WTC11 (cell line): Measurements from ENCODE around the gene CCDC80. TPM values are rescaled to one million over a fixed set of nuclear protein-coding genes. Genes with fewer than 3 reads are reported as not detected.
"Not testable (repeated sequence)": the region's sequence is repeated elsewhere in the genome, so short reads cannot be mapped to it uniquely, and the experiment has no call there.

Source experiments
- ATAC-seq: fragments of 200-7000 bp; cut with Tn5 transposase; 2 replicates; pipeline ENCODE4 v1.10.0; 2021; ENCODE audit warnings: mild to moderate bottlenecking, moderate library complexity
- CTCF ChIA-PET: fragments of 300-600 bp; sonication (Branson Sonifier 250); formaldehyde crosslinking; loops from one replicate; lab custom pipeline; 2021; ENCODE audit warnings: antibody characterized with exemption; lab: Charles Lee
- POLR2A ChIA-PET: fragments of 350-600 bp; sonication (Branson Sonifier 250); formaldehyde crosslinking; loops from one replicate; lab custom pipeline; 2021; ENCODE audit warnings: antibody characterized with exemption; lab: Charles Lee
- DNase-seq: peaks from one replicate; pipeline ENCODE4 v3.0.0; 2021; ENCODE audit warnings: low spot score
- H3K27ac Mint-ChIP-seq: 2 replicates; pipeline ENCODE4 v1.8.0; 2021; ENCODE audit warnings: mixed read lengths
- H3K27me3 Mint-ChIP-seq: 2 replicates; pipeline ENCODE4 v1.8.0; 2021; ENCODE audit warnings: low read depth, mild to moderate bottlenecking, moderate library complexity, mixed read lengths
- H3K36me3 Mint-ChIP-seq: 2 replicates; pipeline ENCODE4 v1.8.0; 2021; ENCODE audit warnings: mixed read lengths
- H3K4me1 Mint-ChIP-seq: 2 replicates; pipeline ENCODE4 v1.8.0; 2022; ENCODE audit warnings: mixed read lengths
- H3K4me3 Mint-ChIP-seq: 2 replicates; pipeline ENCODE4 v1.8.0; 2021; ENCODE audit warnings: mild to moderate bottlenecking, moderate library complexity, mixed read lengths
- H3K9me3 Mint-ChIP-seq: 2 replicates; pipeline ENCODE4 v1.8.0; 2021; ENCODE audit warnings: mixed read lengths
- CBFB ChIP-seq: sonication (generic); formaldehyde crosslinking; IDR thresholded peaks from 2 replicates; pipeline ENCODE4 v1.8.1; 2022; ENCODE audit warnings: mild to moderate bottlenecking, low read depth, missing genetic modification reagents
- CREB1 ChIP-seq: sonication (generic); formaldehyde crosslinking; IDR thresholded peaks from 2 replicates; pipeline ENCODE4 v1.8.0; 2023; ENCODE audit warnings: mild to moderate bottlenecking, missing genetic modification reagents
- CREM ChIP-seq: sonication (generic); formaldehyde crosslinking; IDR thresholded peaks from 2 replicates; pipeline ENCODE4 v1.8.1; 2022; ENCODE audit warnings: mild to moderate bottlenecking, missing genetic modification reagents, moderate library complexity
- FOXK1 ChIP-seq: sonication (generic); formaldehyde crosslinking; IDR thresholded peaks from 2 replicates; pipeline ENCODE4 v1.8.0; 2022; ENCODE audit warnings: mild to moderate bottlenecking, moderate library complexity, missing genetic modification reagents
- IRF2 ChIP-seq: sonication (generic); formaldehyde crosslinking; IDR thresholded peaks from 2 replicates; pipeline ENCODE4 v1.8.0; 2022; ENCODE audit warnings: low read depth, missing genetic modification reagents, borderline replicate concordance
- SMAD3 ChIP-seq: sonication (generic); formaldehyde crosslinking; IDR thresholded peaks from 2 replicates; pipeline ENCODE4 v1.8.0; 2022; ENCODE audit warnings: missing genetic modification reagents, mild to moderate bottlenecking, borderline replicate concordance
- SMAD4 ChIP-seq: sonication (generic); formaldehyde crosslinking; IDR thresholded peaks from 2 replicates; pipeline ENCODE4 v1.8.0; 2022; ENCODE audit warnings: mild to moderate bottlenecking, missing genetic modification reagents
- ZNF232 ChIP-seq: sonication (generic); formaldehyde crosslinking; IDR thresholded peaks from 2 replicates; pipeline ENCODE4 v1.8.0; 2022; ENCODE audit warnings: mild to moderate bottlenecking, missing genetic modification reagents
- ZNF416 ChIP-seq: fragments of 250-450 bp; sonication (Bioruptor Pico); IDR thresholded peaks from 2 replicates; pipeline ENCODE4 v1.9.0; 2021; ENCODE audit warnings: mild to moderate bottlenecking, inconsistent platforms
- ZNF423 ChIP-seq: fragments of 250-450 bp; sonication (Bioruptor Pico); IDR thresholded peaks from 2 replicates; pipeline ENCODE4 v2.1.2; 2022; ENCODE audit warnings: mild to moderate bottlenecking, moderate library complexity
- ZNF671 ChIP-seq: fragments of 250-450 bp; sonication (Bioruptor Pico); IDR thresholded peaks from 2 replicates; pipeline ENCODE4 v1.8.0; 2021; ENCODE audit warnings: mild to moderate bottlenecking
- total RNA-seq: library from RNA; stranded (reverse); gene quantifications from 3 replicates; pipeline ENCODE4 v1.2.3, GENCODE V29; 2021
- TF ChIP-seq, protein P1 (sequence below): sonication (generic); formaldehyde crosslinking; IDR thresholded peaks from 2 replicates; pipeline ENCODE4 v1.8.0; 2022; ENCODE audit warnings: mild to moderate bottlenecking, missing genetic modification reagents
- TF ChIP-seq, protein P2 (sequence below): sonication (generic); formaldehyde crosslinking; IDR thresholded peaks from 2 replicates; pipeline ENCODE4 v1.8.1; 2023; ENCODE audit warnings: mild to moderate bottlenecking, missing genetic modification reagents, borderline replicate concordance
- TF ChIP-seq, protein P3 (sequence below): sonication (generic); formaldehyde crosslinking; IDR thresholded peaks from 2 replicates; pipeline ENCODE4 v1.8.1; 2023; ENCODE audit warnings: mild to moderate bottlenecking, missing genetic modification reagents, moderate library complexity
- TF ChIP-seq, protein P4 (sequence below): fragments of 250-450 bp; sonication (Bioruptor Pico); IDR thresholded peaks from 2 replicates; pipeline ENCODE4 v1.9.0; 2021; ENCODE audit warnings: mild to moderate bottlenecking

The CCDC80 gene
- total RNA-seq, 1 experiment from 2014 or later: 10.9 TPM

DNA sequence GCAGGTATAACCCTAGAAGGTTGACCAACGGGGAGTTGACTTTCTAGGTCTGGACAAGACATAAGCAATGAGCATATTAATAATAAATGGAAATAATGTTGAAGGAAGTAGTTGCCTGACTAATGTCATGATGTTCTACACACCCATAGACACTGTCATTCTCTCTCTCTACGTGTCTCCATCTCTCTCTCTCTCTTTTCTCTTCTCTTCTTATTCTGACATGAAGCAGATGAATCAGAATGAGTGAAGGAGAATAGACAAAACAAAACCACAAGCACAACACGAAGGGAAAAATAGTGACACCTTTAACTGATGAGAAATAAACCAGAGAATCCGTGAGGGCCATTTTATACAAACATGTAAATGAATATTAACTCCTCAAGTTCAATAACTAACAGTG, 26.7 kb upstream of the CCDC80 start:
- POLR2A ChIA-PET: no interaction called here

DNA sequence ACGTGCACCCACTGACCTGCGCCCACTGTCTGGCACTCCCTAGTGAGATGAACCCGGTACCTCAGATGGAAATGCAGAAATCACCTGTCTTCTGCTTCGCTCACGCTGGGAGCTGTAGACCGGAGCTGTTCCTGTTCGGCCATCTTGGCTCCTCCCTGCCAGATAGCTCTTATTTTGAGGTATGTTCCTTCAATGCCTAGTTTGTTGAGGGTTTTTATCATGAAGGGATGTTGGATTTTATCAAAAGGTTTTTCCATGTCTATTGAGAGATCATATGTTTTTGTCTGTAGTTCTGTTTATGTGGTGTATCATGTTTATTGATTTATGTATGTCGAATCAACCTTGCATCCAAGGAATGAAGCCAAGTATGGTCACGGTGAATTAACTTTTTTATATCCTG, 24.1 kb upstream of the CCDC80 start:
- peaks cover 17% of the 10 kb centered on the region for H3K36me3 Mint-ChIP-seq
- ATAC-seq, H3K27me3 Mint-ChIP-seq, POLR2A ChIA-PET, DNase-seq: not testable (repeated sequence)
- peaks cover 29% of the 10 kb centered on the region for H3K9me3 Mint-ChIP-seq
- H3K4me3 Mint-ChIP-seq: peak overlapping the region; percentile 65
- peak overlapping the region; percentile 8 for H3K27ac Mint-ChIP-seq
- peaks cover 18% of the 10 kb centered on the region for H3K4me1 Mint-ChIP-seq
- CTCF ChIA-PET: interaction anchor here (0.7 kb wide), 1 partner anchor 10 kb away, joined by 3 read pairs; no protein-coding TSS in a partner anchor

More for the DNA sequence above, 26.7 kb upstream of the CCDC80 start:
- DNase-seq (no peak), ATAC-seq (no peak)
- peaks cover 11% of the 10 kb centered on the region for H3K36me3 Mint-ChIP-seq
- H3K27ac Mint-ChIP-seq: no peak overlapping the region
- H3K27me3 Mint-ChIP-seq: no peaks in the 10 kb centered on the region
- CTCF ChIA-PET: interaction anchor here (1.0 kb wide), 2 partner anchors 13 to 28 kb away, joined by 3 read pairs; no protein-coding TSS in a partner anchor
- H3K9me3 Mint-ChIP-seq: peaks cover 15% of the 10 kb centered on the region
- no peak overlapping the region for H3K4me3 Mint-ChIP-seq
- TF ChIP-seq CREM (CRISPR knock-in tag) (no peak), ZNF232 (CRISPR knock-in tag) (no peak), CREB1 (no peak), ZNF416 (CRISPR knock-in tag) (no peak), IRF2 (CRISPR knock-in tag) (no peak), FOXK1 (CRISPR knock-in tag) (no peak), ZNF423 (CRISPR knock-in tag) (no peak), ZNF671 (CRISPR knock-in tag) (no peak), SMAD3 (CRISPR knock-in tag) (no peak), SMAD4 (CRISPR knock-in tag) (no peak), CBFB (CRISPR knock-in tag) (no peak)
- TF ChIP-seq, protein P1, sequence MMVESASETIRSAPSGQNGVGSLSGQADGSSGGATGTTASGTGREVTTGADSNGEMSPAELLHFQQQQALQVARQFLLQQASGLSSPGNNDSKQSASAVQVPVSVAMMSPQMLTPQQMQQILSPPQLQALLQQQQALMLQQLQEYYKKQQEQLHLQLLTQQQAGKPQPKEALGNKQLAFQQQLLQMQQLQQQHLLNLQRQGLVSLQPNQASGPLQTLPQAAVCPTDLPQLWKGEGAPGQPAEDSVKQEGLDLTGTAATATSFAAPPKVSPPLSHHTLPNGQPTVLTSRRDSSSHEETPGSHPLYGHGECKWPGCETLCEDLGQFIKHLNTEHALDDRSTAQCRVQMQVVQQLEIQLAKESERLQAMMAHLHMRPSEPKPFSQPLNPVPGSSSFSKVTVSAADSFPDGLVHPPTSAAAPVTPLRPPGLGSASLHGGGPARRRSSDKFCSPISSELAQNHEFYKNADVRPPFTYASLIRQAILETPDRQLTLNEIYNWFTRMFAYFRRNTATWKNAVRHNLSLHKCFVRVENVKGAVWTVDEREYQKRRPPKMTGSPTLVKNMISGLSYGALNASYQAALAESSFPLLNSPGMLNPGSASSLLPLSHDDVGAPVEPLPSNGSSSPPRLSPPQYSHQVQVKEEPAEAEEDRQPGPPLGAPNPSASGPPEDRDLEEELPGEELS (CRISPR knock-in tag): no peak
- TF ChIP-seq, protein P2, sequence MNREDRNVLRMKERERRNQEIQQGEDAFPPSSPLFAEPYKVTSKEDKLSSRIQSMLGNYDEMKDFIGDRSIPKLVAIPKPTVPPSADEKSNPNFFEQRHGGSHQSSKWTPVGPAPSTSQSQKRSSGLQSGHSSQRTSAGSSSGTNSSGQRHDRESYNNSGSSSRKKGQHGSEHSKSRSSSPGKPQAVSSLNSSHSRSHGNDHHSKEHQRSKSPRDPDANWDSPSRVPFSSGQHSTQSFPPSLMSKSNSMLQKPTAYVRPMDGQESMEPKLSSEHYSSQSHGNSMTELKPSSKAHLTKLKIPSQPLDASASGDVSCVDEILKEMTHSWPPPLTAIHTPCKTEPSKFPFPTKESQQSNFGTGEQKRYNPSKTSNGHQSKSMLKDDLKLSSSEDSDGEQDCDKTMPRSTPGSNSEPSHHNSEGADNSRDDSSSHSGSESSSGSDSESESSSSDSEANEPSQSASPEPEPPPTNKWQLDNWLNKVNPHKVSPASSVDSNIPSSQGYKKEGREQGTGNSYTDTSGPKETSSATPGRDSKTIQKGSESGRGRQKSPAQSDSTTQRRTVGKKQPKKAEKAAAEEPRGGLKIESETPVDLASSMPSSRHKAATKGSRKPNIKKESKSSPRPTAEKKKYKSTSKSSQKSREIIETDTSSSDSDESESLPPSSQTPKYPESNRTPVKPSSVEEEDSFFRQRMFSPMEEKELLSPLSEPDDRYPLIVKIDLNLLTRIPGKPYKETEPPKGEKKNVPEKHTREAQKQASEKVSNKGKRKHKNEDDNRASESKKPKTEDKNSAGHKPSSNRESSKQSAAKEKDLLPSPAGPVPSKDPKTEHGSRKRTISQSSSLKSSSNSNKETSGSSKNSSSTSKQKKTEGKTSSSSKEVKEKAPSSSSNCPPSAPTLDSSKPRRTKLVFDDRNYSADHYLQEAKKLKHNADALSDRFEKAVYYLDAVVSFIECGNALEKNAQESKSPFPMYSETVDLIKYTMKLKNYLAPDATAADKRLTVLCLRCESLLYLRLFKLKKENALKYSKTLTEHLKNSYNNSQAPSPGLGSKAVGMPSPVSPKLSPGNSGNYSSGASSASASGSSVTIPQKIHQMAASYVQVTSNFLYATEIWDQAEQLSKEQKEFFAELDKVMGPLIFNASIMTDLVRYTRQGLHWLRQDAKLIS (CRISPR knock-in tag): no peak
- TF ChIP-seq, protein P3, sequence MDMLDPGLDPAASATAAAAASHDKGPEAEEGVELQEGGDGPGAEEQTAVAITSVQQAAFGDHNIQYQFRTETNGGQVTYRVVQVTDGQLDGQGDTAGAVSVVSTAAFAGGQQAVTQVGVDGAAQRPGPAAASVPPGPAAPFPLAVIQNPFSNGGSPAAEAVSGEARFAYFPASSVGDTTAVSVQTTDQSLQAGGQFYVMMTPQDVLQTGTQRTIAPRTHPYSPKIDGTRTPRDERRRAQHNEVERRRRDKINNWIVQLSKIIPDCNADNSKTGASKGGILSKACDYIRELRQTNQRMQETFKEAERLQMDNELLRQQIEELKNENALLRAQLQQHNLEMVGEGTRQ: no peak
- TF ChIP-seq, protein P4, sequence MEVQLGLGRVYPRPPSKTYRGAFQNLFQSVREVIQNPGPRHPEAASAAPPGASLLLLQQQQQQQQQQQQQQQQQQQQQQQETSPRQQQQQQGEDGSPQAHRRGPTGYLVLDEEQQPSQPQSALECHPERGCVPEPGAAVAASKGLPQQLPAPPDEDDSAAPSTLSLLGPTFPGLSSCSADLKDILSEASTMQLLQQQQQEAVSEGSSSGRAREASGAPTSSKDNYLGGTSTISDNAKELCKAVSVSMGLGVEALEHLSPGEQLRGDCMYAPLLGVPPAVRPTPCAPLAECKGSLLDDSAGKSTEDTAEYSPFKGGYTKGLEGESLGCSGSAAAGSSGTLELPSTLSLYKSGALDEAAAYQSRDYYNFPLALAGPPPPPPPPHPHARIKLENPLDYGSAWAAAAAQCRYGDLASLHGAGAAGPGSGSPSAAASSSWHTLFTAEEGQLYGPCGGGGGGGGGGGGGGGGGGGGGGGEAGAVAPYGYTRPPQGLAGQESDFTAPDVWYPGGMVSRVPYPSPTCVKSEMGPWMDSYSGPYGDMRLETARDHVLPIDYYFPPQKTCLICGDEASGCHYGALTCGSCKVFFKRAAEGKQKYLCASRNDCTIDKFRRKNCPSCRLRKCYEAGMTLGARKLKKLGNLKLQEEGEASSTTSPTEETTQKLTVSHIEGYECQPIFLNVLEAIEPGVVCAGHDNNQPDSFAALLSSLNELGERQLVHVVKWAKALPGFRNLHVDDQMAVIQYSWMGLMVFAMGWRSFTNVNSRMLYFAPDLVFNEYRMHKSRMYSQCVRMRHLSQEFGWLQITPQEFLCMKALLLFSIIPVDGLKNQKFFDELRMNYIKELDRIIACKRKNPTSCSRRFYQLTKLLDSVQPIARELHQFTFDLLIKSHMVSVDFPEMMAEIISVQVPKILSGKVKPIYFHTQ (CRISPR knock-in tag): no peak
- peaks cover 26% of the 10 kb centered on the region for H3K4me1 Mint-ChIP-seq
